GM21825 (cell line): ENCODE data around the gene INHBE.
"Not testable (repeated sequence)": the region's sequence is repeated elsewhere in the genome, so short reads cannot be mapped to it uniquely, and the experiment has no call there.

ENCODE experiments used
- ATAC-seq: cut with Tn5 transposase; IDR thresholded peaks from one replicate; pipeline ENCODE4 v1.9.1; 2021; ENCODE audit warnings: mild to moderate bottlenecking, moderate library complexity; ENCODE audit not compliant: unreplicated experiment

INHBE gene

DNA sequence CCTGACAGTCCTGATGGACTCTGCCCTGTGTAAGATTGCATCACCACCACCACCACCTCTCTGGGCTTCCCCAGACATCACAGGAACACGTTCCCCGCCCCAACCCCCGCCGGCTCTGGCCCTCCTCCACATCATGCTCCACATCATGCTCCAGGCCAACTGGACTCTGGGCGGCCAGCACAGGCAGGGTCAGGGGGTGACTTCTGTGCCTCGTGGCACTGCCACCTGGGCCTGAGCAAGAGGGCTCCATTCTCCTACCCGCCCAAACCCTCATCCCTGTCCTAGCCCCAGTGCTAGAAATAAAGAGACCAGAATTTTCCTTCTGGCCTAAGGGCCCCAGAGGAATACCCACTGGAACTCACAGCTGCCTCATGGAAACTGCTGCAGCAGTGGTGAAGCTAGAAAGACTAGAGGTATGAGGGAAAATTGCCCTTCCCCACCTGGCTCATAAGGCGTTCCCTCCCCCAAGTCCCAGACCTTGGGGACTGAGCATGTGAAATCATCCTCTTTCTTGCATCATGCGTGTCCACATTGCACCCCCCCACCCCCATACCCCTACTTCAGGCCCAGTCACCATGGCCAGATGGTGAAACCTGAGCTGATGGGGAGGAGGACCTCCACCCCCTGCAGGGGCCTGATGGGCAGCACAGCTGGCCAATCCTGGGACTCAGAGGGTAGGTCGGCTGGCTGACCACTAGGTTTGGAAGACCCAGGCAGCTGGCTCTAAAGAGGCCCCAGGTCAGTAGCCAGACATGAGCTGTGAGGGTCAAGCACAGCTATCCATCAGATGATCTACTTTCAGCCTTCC, at the start of gene INHBE:
TSS of gene INHBE (plus strand) at position 742 of the 808 bp plus-strand sequence. CDS start 230 bp downstream, outside the sequence.
- ATAC-seq = no peak

DNA sequence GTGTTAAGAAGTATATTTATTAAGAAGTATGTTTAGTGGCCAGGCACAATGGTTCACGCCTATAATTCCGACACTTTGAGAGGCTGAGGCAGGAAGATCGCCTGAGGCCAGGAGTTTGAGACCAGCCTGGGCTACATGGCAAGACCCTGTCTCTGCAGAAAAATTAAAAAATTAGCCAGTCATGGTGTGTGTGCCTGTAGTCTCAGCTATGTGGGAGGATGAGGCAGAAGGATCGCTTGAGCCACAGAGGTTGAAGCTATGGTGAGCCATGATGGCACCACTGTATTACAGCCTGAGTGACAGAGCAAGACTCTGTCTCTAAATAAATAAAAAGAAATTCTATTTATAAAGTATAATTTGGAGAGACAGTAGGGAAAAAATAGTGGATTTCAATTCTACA, 44.6 kb upstream of the INHBE start:
- no peak for ATAC-seq

GRCh38 chr12:57414160-57414559, 40.9 kb upstream of the INHBE start:
- not testable (repeated sequence) for ATAC-seq

- ATAC-seq = no peak
These were observed 40.0 kb upstream of the INHBE start for GRCh38 chr12:57415088-57415487.

GRCh38 chr12:57416039-57416996, 38.8 kb upstream of the INHBE start:
- no peak for ATAC-seq

- no peak for ATAC-seq
These were observed 36.9 kb upstream of the INHBE start for GRCh38 chr12:57418255-57418654.

- no peak for ATAC-seq
These were observed 35.6 kb upstream of the INHBE start for GRCh38 chr12:57419495-57419894.

DNA sequence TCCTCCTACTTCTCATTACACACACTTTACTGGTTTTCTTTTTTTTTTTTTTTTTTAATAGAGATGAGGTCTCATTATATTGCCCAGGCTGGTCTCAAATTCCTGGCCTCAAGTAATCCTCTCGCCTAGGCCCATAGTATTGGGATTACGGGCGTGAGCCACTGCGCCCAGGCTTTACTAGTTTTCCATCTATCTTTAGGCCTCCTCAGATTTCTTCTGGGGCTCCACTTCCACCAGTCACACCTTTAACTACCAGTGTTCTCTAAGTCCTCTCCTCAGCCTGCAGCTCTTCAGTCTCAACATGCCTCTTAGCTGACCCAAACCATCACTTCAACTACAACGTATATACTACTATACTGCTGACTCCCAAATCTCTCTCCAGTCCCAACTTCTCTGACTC, 34.6 kb upstream of the INHBE start:
- no peak for ATAC-seq

DNA sequence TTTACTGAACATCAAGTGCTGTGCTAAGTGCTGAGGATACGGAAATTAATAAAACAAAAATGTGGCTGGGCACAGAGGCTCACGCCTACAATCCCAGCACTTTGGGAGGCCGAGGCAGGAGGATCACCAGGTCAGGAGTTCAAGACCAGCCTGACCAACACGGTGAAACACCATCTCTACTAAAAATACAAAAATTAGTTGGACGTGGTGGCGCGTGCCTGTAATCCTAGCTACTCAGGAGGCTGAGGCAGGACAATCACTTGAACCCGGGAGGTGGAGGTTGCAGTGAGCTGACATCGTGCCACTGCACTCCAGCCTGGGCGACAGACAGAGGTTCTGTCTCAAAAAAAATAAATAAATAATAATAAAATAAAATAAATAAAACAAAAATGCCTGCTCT, 28.2 kb upstream of the INHBE start:
- ATAC-seq = not testable (repeated sequence)

- ATAC-seq = no peak
These were observed 26.1 kb upstream of the INHBE start for GRCh38 chr12:57428965-57429364.

DNA sequence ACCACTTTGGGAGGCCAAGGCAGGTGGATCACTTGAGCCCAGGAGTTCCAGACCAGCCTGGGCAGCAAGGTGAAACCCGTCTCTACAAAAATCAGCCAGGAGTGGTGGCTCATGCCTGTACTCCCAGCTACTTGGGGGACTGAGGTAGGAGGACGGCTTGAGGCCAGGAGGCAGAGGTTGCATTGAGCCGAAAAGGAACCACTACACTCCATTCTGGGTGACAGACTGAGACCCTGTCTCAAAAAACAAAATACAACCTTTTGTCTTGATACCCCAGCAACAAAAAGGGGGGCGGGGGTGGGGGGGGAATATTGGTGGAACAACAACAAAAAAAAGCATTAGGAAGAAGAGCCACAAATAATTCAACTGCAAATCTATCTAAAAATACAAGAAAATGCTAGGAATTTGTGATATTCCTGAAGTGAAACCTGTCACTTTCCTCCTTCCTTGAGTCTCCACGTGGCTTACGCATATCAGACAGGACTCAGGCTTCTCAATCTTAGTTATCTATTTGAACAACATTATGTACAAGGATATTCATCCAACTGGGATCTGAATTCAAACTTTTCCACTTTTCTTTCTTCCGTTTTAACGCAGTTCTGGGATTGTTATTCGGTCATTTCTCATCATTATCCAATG, 25.5 kb upstream of the INHBE start:
- no peak for ATAC-seq

DNA sequence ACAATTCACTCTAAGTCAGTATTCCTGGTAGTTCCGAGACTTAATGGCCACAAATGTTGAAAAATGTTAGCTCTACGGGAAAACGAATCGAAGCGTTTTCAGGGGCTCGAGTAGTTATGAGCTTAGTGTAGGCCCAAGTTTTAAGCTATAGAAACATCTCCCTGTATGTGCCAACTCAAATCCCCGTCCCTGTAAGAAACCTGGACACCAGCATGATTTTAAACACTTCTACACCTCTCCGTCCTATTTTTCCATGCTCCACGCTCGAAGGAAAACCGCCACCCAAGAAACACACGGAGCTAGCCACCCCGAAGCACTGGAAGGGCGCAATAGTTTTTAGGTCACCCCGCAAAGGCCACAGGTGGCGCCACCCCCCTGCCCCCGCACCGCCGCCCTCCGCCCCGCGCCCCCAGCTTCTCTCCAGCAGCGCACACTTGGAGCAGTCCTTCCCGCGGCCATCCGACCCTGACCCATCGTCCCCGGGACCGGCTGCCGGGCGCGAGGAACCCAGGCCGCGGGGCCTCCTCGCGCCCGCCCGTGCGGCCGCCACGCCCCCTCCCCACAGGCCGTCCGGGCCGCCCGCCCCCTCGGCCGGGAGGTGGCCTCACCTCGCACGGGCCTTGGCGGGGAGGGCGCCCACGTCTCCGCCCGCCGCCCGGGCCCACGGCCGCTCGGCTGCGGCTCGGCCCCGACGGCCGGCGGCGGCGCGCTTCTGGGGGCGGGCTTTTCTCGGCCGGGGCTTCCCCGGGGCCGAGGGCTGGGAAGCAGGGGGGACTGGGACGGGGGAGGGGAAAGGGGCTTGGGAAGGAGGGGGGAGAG, 24.8 kb upstream of the INHBE start:
- peak; percentile 51 for ATAC-seq

- ATAC-seq = peak; percentile 92
These were observed 24.1 kb upstream of the INHBE start, which contains the start of gene R3HDM2 for GRCh38 chr12:57430931-57431566. R3HDM2 (minus strand) TSS chr12:57431043; CDS start chr12:57310428, 120,615 bp downstream.

GRCh38 chr12:57431654-57432188, 23.4 kb upstream of the INHBE start:
- ATAC-seq = no peak

DNA sequence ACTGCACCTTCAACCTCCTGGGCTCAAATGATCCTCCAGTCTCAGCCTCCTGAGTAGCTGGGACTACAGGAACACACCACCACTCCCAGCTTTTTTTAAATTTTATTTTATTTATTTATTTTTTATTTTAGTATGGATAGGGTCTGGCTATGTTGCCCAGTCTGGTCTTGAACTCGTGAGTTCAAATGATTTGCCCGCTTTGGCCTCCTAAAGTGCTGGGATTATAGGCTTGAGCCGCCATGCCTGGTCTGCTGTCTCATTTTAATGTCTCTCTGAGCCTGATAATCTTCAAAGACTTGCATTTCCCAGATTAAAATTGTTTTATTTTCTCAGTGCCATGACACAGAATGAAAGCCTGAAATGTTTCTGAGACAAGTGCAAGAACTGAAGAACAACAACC, 21.7 kb upstream of the INHBE start:
- ATAC-seq = no peak

DNA sequence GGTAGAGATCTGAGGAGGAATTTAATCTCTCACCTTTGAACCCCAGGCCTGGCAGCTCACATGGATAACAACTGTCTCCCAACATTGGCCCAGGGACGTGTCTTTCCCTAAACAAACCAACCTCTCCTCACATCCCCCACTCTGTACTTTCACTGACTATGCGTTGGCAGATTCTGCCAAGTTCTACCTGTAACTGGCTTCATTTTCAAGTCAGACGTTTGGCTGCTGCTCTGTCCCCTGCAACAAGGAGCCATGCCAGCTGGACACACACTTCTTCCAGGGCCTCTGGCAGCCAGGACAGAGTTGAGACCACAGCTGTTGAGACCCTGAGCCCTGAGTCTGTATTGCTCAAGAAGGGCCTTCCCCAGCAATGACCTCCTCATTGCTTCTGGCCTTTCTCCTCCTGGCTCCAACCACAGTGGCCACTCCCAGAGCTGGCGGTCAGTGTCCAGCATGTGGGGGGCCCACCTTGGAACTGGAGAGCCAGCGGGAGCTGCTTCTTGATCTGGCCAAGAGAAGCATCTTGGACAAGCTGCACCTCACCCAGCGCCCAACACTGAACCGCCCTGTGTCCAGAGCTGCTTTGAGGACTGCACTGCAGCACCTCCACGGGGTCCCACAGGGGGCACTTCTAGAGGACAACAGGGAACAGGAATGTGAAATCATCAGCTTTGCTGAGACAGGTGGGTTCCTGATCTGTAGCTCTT, 20.4 kb upstream of the INHBE start, which contains the start of gene INHBC:
TSS of gene INHBC (plus strand) at position 268 of the 707 bp plus-strand sequence. CDS start at position 371, 103 bp downstream.
- ATAC-seq = no peak

- ATAC-seq = no peak
These were observed 19.8 kb upstream of the INHBE start for GRCh38 chr12:57435293-57435692.

- ATAC-seq = no peak
These were observed 16.7 kb upstream of the INHBE start for GRCh38 chr12:57438400-57438799.

DNA sequence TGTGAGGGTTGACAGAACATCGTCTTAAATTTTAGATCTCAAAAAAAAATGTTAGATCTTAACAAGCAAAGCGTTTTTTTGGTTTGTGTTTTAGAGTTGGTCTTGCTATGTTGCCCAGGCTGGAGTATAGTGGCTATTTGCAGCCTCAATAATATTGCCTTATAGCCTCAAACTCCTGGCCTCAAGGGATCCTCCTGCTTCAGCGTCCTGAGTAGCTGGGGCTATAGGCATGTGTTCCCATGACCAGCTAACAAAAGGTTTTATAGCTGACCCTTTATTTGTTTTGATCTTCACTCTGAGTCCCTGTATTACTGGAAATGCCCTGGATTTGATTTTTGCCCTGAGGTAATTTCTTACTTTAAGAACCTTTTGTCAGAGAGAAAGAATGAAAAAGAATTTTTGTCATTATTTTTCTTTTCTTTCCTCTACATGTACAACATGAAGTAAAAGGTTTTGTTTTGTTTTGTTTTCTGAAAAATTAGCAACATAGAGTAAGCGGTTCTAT, 15.3 kb upstream of the INHBE start:
- no peak for ATAC-seq
